GM19452 (cell line): ENCODE data around the gene HOXA10.

Source experiments
- ATAC-seq: cut with Tn5 transposase; IDR thresholded peaks from one replicate; pipeline ENCODE4 v1.9.1; 2021; ENCODE audit not compliant: unreplicated experiment

HOXA10 gene

DNA sequence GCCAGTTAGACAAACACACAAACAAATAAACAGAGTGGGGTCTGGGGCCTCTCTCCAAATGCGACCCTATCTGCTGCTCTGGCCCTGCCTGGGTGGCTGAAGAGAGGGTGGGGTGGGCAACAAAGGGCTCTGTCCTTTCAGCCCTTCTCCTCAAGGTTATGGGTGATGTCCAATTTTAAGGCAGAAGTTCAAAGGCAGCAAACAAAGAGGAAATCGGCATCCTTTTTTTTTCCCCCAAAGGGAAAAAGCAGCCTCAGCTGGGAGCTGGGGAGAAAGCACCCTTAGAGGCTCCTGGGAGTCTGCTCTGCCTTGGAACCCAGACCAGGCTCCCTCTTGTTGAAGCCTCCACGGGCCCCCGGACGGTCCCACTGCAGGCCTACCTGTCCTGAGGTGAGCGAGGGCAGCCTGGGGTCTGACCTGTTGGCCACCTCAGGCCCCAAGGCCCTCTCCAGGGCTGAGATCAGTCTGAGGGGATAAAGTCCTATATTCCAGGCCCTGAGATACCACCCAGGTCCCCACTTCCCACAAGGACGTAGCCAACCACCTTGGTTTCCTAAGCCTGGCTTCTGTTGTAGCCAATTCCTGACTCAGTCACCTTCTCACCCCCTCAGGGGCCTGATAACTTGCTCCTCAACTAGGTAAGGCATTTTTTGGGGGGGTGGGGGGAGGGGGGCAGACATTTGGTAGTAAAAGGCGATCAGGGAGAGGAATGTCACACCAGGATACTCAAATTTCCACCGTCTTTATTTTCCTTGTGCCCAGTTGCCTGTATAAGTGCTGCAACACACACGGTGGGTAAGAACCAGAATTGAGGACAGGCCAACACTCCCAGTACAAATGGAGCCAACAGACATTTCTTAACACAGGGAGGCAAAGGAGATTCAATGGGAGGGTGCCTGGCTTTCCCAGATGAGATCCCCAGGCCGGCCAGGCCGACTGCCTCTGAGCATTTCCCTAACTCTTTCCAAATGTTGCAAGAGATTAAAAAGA, 6.6 kb upstream of the HOXA10 start:
- ATAC-seq = no peak

DNA sequence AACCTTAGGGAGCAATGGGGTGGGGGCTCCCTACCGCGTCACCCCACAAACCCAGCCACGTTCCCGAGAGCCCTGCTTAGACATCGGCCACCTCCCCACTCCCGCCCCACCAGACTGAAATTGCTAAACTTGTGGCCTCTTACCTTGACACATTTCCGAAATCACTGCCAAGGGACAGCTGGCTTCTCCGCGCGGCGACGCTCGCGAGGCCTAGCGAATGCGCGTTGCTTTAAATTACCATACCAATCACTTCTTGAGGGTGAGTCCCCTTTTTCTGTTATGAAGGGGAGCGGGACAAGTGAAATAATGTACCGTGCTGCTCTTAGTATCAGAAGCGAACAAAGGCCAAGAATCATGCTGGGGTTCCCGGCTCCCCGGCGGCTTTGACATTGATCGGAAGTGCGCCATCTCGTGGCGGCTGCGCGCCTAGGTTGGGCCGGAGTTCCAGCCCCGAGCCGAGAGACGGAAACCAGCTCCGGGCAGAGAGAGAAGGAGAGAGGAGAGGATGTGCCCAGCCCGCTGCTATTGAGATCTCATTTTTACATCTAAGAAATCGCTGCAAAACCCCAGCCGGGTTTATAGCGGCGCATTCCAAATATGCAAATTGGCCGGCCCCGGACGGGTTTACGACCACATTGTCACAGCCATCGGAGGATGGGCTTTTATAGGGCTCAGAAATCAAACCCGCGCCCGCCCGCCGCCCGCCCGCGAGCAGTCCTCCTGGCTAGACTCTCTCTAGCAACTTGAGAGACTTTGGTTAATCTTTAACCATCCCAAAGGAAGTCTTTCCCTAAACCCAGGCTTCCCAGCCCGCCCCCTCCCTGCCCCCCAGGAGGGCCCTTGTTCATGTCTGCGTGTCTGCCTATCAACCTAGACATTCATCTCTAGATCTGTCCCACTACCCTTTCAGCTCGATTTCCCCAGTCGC, 5.6 kb upstream of the HOXA10 start:
- ATAC-seq = no peak

DNA sequence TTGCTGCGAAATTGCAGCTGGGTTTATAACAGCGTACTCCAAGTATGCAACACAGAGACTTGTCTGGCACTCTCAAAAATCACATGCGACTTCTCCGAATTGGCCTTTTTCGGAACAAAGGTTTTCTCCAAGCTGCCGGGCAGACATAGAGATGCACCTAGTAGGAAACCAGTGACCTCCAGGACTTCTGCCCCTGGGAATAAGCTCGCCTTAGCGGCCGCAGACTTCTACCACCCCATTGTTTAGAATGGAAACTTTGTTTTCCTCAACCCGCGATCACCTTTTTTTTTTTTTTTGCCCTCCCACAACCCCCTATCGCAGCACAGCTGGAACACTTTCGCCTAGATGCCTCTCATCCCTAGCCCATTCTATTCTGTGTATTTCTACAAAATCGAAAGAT, 4.9 kb upstream of the HOXA10 start:
- ATAC-seq = no peak

DNA sequence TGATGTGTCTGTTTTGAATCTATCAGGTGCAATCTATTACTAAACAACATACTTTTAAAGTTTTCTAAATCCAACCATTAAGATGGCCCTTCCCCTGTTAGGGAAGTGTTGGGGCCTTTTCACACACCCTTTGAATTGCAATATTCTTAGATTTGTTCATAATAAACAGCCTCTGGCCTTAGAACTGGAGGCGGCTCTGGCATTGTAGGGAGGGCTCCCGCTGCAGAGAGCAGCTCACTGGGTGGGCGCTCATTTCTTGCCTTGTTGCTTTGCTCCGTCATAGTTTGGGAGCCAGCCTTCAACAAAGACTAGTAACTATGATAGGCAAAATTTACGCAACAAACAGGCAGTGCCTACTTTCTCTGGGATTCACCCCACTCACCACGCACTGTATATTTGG, 4.2 kb upstream of the HOXA10 start:
- no peak for ATAC-seq

DNA sequence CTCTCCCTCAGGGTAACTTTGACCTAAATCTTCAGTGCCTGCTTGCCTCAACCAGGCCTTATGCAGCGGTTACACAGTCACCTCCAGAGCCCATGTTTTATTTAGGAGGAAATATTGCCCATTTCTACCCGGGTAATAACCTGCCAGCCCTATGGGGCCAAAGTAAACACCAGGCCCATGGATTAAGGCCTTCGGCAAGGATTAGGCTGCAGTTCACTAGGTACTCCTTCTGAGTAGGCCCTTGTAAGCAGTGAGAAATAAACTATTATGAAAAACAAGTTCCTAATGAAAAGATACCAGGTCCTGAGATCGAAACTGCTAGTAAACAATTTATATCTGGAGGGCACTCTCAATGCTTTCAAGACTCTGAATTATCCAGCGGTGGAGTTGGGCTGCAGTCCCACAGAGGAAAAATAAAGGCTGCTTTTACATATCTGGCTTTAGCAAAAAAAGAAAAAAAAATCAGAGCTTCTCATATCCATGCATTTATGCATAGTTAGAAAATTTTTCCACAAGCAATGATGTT, 3.7 kb upstream of the HOXA10 start:
- no peak for ATAC-seq

DNA sequence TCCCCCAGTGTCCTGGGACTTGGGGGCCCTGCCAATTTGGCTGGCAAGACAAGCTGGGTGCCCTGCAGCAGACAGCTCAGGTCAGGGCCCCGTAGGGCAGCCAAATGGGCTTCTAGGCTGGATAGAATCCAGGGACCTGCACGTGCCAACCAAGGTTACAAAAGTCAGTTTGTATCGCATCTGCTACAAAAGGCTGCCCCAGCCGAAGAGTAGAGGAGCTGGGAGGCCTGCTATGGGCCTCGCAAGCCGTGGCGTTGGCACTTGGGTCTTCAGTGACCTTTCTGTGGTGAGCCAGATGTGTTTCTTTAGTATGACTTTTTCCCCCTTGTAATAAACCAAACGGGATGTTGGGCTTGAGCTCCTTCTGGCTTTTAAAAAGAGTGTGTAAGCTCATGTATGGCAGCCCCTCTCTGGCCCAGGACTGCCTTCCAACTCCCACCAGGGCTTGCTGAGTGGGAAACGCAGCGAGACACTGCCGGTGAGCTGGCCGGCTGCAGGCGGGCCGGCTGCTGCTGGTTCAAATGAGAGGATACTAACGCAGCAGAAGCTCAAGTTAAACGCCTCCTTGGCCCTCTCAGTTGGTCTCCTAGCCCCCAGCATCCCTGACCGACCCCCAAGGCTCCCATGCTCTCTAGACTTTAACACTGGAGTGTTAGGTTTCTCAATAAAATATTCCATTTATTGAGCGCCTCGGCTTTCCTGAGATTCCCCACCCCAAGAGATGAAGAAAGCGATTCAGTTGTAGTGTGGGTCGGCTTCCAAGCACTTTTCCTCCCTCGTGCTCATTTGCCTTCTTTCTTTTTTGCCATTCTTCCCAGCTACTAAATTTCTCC, 3.1 kb upstream of the HOXA10 start:
- no peak for ATAC-seq

DNA sequence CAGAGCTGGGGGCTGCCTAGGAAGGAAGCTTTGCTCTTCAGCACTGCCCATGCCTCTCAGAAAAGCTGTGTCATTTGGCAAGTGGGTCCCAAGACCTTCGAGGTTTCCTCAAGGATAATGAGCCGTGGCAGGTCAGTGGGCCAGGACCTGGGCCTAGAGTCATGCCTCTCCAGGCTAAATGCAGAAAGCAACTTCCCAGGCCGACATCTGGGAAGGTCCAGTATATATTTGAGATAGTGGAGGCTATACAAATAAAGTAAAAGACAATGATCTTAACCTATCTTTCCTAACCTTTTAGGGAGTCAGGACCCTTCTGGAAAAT, 2.4 kb upstream of the HOXA10 start:
- ATAC-seq = no peak

DNA sequence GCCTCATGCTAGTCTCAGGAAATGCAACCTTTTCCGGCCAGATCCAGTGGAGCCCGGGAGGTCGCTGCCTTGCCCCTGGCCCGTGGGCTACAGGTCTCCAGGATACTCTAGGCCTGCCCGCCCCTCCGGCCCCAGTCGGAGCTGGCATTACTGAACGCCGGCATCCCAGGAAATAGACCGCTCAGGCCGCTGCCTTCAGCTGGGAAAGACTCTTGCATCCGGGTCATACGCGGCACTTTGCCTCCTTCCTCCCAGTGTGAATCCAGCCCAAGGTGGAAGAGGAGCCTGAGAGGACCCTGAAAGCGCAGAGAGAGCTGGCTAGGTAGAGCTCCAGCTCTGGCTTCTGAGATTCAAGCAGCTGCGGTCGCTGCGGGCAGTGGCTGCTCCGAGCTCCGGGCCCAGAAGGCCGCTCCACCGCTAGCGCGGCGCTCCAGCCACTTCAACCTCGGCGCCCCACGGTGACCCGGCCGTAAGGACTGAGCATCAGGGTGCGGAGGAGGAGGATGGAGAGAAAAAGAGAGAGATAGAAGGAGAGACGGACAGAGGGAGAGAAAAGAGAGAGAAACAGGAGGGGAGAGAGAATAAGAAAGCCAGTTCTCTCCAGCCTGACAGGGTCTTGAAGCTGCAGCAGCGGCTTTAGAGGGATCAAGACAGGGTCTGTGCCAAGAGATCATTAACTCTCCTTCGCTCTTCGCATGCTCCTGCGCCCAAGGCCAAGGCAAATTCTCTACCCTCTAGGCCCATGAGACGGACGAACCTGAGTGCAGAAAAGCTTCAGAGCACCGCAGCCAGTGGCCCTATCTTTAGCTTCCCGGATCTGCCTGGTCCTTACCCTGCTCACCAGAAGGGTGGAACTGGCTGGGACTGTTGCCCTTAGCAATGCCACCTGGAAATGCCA, 1.8 kb upstream of the HOXA10 start:
- no peak for ATAC-seq

DNA sequence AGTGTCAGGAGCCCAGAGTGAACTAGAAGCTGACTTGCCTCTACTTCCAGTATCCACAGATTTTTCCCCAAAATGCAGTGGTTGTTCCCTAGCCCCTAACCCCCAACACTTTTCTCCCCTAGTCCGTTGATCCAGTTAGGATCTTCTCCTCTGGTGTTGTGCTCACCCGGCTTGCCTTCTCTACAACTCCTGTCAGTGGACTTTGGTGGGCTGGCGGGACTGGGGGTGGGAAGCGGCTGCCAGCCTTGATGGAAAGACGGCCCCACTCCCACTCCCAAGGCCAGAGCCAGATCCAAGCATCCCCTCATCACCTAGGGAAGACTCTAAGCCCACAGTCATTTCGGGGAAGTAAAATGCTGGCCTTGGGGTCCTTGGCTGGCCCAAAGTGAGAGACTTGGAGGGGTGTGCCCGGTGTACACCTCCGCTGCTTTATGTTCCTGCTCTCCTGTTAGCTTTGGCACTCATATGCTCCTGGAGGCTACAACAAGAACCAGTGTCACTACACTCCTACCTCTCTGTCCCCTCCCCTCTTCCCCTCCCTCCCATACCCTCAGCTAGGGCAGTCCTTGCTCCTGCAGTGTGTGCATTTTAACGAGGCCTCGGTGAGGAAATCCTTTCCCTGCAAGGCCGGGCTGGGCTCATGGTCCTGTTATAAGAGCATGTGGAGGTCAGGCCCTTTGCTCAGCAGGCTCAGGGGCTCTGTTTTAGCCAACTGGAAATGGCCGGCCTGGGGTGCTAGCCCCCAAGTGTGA, 930 bp upstream of the HOXA10 start:
- no peak for ATAC-seq

DNA sequence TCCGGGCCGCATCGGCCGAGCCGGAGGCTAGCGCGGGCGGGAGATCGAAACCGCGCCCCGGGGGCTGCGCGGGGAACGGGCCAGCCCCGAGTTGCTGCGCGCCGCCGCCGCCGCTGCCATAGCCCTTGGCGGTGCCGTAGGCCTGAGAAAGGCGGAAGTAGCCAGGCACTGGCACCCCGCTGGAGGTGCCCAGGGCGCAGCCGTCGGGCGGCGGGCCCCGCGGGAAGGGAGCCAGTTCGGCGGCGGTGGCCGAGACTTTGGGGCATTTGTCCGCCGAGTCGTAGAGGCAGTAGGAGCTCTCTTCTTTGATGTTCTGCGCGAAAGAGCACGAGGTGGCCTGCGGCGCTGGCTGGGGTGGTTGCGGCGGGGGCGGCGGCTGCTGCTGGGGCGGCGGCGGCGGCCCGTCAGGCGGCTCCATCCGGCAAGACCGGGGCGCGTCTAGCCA, 587 bp downstream of the HOXA10 start:
- ATAC-seq = no peak

DNA sequence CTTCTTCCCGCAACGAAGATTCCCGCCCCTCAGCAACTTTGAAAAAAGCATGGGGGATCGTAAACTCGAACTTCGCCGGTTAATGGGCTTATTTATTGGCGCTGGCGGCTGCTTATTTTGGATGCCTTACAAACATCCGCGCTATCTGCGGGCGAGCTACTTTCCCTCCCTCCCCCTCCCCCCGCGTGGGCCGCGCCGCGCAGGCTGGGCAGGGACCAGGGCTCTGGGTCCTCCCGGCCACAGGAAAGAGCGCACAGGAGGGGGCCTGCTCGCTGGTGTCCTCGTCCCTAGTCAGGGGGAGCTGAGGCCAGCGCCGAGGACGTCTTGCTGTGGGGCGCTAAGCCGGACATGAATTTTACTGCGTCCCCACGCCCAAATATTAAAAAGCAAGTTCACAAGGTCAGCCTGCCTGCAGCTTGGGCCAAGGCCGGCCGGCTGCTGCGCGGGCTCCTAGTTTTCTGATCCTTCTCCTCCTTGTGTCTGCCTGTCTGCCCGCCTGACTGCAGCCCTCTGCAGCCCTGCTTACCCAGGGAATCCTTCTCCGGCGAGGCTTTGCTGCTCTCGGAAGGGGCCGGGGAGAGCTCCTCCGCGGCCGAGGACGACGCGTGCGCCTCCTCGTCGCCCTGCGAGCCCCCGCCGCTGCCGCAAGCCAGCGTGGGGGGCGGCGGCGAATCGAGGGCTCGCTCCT, 1.2 kb downstream of the HOXA10 start:
- no peak for ATAC-seq

DNA sequence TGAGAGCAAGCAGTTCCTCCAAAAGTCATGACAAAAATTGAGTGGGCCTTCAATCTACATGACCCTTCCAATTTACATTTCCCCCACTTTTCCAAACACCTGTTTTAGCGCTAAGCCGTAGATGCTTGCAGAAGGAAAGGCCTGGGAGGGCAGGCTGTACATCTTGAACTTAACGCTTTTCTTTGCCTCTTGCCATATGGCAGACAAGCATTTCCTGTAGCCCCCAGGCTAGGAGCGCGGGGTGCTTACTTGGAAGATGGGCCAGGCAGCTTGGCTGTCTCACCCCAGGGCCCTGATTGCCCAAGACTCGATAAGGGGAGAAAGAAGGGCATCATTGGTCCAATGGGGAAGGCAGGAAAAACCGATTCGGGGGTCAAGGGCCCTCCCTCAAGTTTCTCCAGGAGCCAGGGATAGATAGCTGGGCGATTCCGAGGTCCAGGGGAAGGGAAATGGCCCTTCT, 1.8 kb downstream of the HOXA10 start:
- no peak for ATAC-seq

DNA sequence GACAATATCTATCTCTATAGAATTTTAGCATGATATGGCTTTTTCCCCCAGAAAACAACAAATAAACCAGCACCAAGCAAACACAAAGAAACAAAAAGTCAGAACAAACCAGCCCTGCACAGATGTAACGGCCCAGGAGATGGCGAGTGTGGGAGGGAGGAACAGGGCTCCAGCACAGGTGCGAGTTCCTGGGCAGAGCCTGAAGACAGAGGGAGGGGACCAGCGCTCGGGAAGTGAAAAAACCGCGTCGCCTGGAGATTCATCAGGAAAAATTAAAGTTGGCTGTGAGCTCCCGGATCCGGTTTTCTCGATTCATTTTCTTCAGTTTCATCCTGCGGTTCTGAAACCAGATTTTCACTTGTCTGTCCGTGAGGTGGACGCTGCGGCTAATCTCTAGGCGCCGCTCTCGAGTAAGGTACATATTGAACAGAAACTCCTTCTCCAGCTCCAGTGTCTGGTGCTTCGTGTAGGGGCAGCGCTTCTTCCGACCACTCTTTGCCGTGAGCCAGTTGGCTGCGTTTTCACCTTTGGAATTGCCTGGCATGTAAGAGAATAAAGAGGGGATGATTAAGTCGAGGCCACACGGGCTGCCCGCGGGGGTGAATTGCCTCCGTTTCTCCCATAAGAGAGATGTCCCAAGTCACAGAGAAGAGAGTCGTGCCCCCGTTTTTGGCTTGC, 2.3 kb downstream of the HOXA10 start:
- ATAC-seq = no peak

DNA sequence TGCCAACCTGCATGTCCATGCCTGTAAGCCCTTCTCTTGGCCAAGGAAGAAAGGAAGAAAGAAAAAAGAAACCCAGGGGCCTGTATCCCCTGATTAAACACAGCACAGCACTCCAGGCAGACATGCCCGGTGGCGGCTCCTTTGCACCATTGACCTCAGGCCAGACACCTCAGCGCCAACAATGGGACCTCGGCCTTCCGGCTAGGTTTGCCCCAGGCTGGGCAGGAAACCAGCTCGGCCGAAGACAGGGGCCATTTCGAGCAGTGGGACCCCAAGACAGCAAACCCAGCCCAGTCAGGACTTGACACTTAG, 2.8 kb downstream of the HOXA10 start:
- no peak for ATAC-seq

DNA sequence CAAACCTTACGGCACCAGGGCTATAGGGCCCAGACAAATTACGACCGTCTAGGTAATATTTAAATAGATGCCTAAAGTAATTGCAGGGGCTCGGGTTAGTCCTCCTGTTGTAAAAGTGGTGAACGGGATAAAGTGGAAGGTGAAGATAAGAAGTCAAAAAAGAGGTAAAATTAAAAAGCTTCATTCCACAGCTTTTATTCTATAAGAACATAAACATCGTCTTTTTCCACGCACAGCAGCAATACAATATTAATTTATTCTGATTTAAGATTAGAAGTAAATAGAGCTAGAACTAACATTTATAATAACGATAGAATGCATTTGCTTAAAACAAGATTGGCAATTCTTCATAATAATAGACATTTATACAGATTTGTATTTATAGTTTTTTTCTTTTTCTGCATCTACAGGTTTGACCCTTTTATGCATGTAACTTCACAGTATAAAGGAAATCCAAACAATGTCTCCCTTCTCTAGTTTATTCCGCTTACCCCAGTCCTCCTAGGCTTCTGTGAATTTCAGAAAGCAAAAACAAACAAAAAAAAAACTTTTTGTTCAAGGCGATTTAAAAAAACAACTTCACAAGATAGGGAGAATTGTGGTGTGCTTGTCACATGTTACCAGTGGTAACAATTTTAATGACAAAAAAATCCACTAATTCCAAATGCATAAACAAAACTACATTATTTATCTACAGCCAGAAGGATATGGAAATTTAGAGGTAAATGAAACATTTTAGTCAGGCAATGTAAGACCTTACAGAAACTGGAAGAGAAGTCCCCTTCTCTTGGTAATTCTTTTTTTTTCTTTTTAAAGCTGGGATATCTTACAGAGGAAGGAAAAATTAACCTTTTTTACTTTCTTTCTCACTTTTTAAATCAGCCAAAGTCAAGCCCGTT, 3.4 kb downstream of the HOXA10 start:
- ATAC-seq = no peak

DNA sequence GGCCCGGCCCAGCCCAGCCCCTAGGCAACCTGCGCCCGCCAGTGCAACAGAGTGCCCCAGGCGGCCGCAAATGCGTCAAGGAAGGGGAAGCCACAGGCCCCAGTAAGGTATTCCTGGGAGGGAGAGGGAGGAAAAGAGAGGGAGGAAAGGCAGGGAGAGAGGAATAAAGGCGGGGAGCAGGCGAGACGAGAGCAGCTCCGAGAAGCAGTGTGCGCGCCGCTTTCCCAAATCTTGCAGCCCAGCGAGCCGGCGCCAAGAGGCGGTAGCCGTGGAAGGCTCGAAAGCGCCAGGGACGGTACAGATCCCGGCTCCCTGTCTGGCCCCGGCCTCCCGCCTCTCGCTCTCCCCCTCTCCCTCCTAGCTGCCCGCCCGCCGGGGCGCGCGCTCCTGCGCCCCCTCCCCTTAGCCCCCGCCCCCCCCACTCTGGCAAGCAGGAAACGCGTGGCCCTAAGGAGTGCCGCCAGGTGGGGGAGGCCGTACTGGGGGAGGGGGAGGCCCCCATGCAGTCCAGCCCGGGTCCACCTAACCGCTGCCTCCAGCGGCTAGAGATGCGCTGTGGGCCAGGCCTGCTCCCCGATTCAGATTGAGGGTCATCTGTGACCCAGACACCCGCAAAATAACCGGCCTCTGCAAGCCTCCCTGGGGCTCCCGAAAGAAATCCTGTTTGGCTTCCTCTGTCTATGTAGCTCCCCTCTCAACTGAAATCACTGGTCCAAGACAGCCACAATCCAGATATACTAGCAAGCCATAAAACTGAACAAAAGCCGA, 4.3 kb downstream of the HOXA10 start:
- ATAC-seq = no peak
